Effector CD8-positive, alpha-beta T cell (primary cell): ENCODE measurements around the gene CEP63.
"Not testable (repeated sequence)": the region's sequence is repeated elsewhere in the genome, so short reads cannot be mapped to it uniquely, and the experiment has no call there.

Experiments
- DNase-seq: peaks from one replicate; lab custom pipeline; 2025; lab: John Stamatoyannopoulos, UW

The CEP63 gene

GRCh38 chr3:134576426-134576825, 90.6 kb downstream of the CEP63 start:
- DNase-seq, result no peak

GRCh38 chr3:134576831-134577230, 91.0 kb downstream of the CEP63 start:
- no peak for DNase-seq

GRCh38 chr3:134579141-134579665, 93.3 kb downstream of the CEP63 start:
- no peak for DNase-seq

GRCh38 chr3:134590766-134591165, 104.9 kb downstream of the CEP63 start:
- no peak for DNase-seq

- no peak for DNase-seq
These were observed 106.9 kb downstream of the CEP63 start for GRCh38 chr3:134592806-134593205.

GRCh38 chr3:134594331-134594741, 108.5 kb downstream of the CEP63 start:
- no peak for DNase-seq

- DNase-seq, result not testable (repeated sequence)
These were observed 109.1 kb downstream of the CEP63 start for GRCh38 chr3:134594986-134595385.

- no peak for DNase-seq
These were observed 111.6 kb downstream of the CEP63 start for GRCh38 chr3:134597390-134597970.

GRCh38 chr3:134598763-134599545, 113.1 kb downstream of the CEP63 start:
- DNase-seq, result no peak

- no peak for DNase-seq
These were observed 114.3 kb downstream of the CEP63 start for GRCh38 chr3:134600206-134600605.

GRCh38 chr3:134600685-134601463, 115.0 kb downstream of the CEP63 start:
- DNase-seq, result peak; percentile 25

- no peak for DNase-seq
These were observed 115.9 kb downstream of the CEP63 start for GRCh38 chr3:134601539-134602439.

GRCh38 chr3:134602440-134602814, 116.6 kb downstream of the CEP63 start:
- DNase-seq, result no peak

- no peak for DNase-seq
These were observed 117.6 kb downstream of the CEP63 start for GRCh38 chr3:134603480-134603879.

GRCh38 chr3:134603956-134604355, 118.1 kb downstream of the CEP63 start:
- DNase-seq, result no peak

GRCh38 chr3:134605556-134605955, 119.7 kb downstream of the CEP63 start:
- DNase-seq, result no peak

- no peak for DNase-seq
These were observed 120.5 kb downstream of the CEP63 start for GRCh38 chr3:134606033-134607025.

GRCh38 chr3:134607054-134608022, 121.5 kb downstream of the CEP63 start:
- no peak for DNase-seq
